ENCODE measurements around the gene CNTLN.

The CNTLN gene

DNA sequence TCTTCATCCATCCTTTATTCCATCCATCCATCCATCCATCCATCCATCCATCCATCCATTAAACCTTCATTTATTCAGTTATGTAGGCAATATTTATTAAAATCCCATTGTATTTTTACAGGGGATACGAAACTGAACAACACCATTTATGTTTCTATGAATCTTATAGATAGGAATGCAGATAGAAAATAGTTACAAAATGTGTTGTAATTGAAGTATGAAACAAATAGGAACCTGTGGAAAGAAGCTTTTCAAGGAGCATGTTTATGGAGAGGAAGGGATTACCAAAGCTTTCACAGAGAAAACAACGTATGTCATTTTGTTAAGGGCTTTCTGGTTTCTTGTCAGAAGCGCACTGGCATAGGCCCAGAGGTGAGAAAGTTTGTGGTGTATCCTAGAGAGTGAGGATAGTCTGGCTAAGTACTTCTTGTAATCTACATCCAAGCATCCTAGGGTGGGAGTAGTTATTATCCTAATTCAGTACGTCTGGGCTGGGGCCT is 184.0 kb downstream of the CNTLN start:
- Histone ChIP-seq H3K36me3 (no peaks in the 10 kb centered on the region), H3K9me3 (no peaks in the 10 kb centered on the region), H3K27me3 (no peaks in the 10 kb centered on the region), H3K4me3 (no peak overlapping the region), H3K27ac (no peak overlapping the region), H3K4me1 (no peaks in the 10 kb centered on the region)
- TF ChIP-seq, protein P1, sequence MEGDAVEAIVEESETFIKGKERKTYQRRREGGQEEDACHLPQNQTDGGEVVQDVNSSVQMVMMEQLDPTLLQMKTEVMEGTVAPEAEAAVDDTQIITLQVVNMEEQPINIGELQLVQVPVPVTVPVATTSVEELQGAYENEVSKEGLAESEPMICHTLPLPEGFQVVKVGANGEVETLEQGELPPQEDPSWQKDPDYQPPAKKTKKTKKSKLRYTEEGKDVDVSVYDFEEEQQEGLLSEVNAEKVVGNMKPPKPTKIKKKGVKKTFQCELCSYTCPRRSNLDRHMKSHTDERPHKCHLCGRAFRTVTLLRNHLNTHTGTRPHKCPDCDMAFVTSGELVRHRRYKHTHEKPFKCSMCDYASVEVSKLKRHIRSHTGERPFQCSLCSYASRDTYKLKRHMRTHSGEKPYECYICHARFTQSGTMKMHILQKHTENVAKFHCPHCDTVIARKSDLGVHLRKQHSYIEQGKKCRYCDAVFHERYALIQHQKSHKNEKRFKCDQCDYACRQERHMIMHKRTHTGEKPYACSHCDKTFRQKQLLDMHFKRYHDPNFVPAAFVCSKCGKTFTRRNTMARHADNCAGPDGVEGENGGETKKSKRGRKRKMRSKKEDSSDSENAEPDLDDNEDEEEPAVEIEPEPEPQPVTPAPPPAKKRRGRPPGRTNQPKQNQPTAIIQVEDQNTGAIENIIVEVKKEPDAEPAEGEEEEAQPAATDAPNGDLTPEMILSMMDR (IDR thresholded peaks at IDR 0.05) = no peak
- intact Hi-C loops (cut with DNase I; ENCODE audit: low total_unique reads) = no loop called here
- no peak for DNase-seq

DNA sequence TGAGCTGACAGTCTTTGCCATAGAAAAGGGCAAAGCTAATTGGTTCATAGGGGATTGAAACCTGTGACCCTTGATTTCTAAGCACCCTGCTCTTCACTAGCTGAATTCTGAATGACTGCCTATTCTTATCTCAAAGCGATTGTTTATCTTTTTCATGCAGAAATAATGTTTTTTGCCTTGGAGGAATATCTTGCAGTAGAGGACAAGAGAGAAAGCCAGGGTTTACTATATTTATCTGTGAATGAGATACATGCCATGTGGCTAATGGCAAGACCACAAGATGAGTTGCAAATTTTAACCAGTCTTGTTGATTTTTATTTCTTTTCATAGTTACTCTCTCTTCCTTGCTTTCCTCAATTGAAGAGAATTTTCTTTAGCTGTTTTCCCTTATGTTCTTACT is 185.0 kb downstream of the CNTLN start:
- intact Hi-C loops (cut with DNase I; ENCODE audit: low total_unique reads) = no loop called here
- no peaks in the 10 kb centered on the region for H3K4me1 ChIP-seq
- no peak overlapping the region for H3K4me3 ChIP-seq
- H3K36me3 ChIP-seq = no peaks in the 10 kb centered on the region
- no peak for DNase-seq
- no peak overlapping the region for H3K27ac ChIP-seq
- H3K9me3 ChIP-seq = no peaks in the 10 kb centered on the region
- TF ChIP-seq, protein P1 (IDR thresholded peaks at IDR 0.05) = no peak
- no peaks in the 10 kb centered on the region for H3K27me3 ChIP-seq

DNA sequence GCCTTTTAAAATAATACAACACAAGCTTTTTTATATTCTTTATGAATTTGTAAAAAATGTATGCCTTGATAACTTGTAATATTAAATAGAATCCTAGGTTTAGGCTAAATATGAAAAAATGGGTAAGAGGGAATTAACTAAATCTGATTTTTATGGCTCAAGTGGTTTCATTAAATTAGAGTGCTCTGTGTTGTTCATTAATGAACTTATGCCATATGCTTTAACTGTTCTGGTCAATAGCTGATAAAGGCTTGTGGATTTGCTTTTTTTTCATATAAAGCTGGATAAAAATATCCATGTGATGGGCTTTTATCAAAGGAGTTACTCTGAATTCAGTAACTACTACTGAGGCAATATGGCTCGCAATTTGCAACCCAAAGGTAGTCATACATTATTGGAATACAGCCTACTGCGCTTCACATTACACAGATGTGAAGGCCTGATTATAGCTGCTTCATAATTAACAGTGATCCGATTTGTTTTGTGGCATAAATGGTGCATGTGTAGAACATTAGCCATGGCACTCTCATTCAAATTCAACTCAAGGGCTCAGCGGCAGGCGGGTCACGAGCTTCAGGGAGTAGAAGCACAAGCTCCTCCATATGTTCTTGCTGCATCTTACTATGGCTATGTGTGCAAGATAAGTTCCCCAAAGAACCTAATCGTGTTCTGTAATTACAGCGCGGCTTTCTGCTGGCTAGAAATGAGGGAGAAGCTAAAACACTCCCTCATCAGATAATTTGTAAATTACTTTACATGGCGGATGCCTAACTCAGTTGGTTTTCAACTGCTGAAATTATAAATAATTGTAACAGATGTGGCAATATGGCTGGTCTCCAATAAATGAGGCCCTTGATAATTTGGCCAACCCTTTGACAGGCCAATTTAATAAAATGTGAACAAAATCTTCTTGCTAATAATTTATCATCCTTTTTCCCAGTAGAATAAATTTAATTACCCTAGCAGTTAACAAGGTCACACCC is 188.3 kb downstream of the CNTLN start:
- Histone ChIP-seq H3K4me3 (no peak overlapping the region), H3K27ac (no peak overlapping the region), H3K4me1 (no peaks in the 10 kb centered on the region), H3K9me3 (no peaks in the 10 kb centered on the region), H3K27me3 (no peaks in the 10 kb centered on the region), H3K36me3 (peaks cover 0 to 8% (median 2%) of the 10 kb centered on the region in 3 donors)
- TF ChIP-seq, protein P1 (IDR thresholded peaks at IDR 0.05) = no peak
- no peak for DNase-seq
- intact Hi-C loops (cut with DNase I; ENCODE audit: low total_unique reads) = no loop called here

DNA sequence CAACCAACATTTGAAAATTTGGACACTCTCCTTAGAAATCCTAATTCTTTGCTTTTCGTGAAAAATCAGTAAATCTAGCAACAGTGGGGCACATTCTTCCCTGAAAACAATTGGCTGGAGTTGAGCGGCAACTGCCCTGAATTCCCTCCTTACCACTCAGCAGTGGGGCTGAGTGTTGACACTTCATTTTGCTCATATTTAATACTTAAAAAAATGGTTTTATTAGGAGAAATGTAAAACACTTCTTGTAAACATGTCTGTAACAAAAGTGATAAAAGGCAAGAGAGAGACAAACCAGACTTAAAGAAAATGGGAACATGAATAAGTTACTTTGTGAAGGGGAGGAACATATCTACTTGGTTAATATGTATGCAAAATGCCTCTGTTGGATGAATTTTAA is 193.5 kb downstream of the CNTLN start:
- no peaks in the 10 kb centered on the region for H3K27me3 ChIP-seq
- no peaks in the 10 kb centered on the region for H3K9me3 ChIP-seq
- H3K36me3 ChIP-seq = peaks cover 0 to 15% (median 8%) of the 10 kb centered on the region in 3 donors
- no peak for DNase-seq
- H3K4me1 ChIP-seq = no peaks in the 10 kb centered on the region
- no peak overlapping the region for H3K4me3 ChIP-seq
- no peak overlapping the region for H3K27ac ChIP-seq
- TF ChIP-seq, protein P1 (IDR thresholded peaks at IDR 0.05) = no peak
- intact Hi-C loops (cut with DNase I; ENCODE audit: low total_unique reads) = no loop called here

DNA sequence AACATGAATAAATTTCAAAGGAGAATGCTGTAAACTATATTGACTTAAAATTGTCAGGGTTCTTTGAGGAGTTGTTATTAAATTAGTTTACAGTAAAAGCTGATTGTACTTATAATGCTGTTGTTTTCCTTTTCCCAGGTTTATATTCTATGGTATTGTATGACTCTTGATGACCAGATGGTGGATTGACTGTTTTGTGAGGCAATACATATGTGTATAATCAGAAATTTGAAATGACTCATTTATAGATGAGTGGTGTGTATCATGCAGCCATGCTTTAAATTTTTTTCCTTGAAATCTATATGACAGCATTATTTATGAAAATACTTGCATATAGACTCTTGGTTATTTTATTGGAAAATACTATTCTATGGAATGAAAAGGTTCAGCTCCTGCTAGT is 195.3 kb downstream of the CNTLN start:
- no peaks in the 10 kb centered on the region for H3K4me1 ChIP-seq
- H3K27ac ChIP-seq = no peak overlapping the region
- intact Hi-C loops (cut with DNase I; ENCODE audit: low total_unique reads) = no loop called here
- H3K4me3 ChIP-seq = no peak overlapping the region
- no peaks in the 10 kb centered on the region for H3K9me3 ChIP-seq
- H3K36me3 ChIP-seq = peaks cover 4 to 15% (median 14%) of the 10 kb centered on the region in 3 donors
- no peak for DNase-seq
- TF ChIP-seq, protein P1 (IDR thresholded peaks at IDR 0.05) = no peak
- no peaks in the 10 kb centered on the region for H3K27me3 ChIP-seq

Data from tibial artery (tissue), 4 donors.